ENCODE measurements around the gene TAT.

DNA sequence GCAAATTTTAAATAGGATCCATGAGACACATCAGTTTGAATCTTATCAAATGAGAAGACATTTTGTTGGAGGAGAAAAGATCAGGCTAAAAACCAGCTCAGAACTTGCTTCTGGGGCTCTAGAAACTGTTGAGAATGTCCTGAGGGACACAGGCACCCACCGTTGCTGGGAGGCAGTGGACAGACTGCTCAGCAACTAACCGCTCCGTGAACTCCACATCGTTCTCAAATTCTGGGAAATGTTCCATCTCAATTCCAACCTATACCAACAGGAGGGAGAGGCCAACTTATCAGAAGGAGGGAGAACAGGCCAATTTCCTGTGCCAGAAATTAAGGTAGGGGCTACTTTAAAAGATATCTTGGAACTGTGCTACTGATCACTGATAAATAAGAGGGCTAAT is 8.3 kb downstream of the TAT start:
- TF ChIP-seq, protein P1, sequence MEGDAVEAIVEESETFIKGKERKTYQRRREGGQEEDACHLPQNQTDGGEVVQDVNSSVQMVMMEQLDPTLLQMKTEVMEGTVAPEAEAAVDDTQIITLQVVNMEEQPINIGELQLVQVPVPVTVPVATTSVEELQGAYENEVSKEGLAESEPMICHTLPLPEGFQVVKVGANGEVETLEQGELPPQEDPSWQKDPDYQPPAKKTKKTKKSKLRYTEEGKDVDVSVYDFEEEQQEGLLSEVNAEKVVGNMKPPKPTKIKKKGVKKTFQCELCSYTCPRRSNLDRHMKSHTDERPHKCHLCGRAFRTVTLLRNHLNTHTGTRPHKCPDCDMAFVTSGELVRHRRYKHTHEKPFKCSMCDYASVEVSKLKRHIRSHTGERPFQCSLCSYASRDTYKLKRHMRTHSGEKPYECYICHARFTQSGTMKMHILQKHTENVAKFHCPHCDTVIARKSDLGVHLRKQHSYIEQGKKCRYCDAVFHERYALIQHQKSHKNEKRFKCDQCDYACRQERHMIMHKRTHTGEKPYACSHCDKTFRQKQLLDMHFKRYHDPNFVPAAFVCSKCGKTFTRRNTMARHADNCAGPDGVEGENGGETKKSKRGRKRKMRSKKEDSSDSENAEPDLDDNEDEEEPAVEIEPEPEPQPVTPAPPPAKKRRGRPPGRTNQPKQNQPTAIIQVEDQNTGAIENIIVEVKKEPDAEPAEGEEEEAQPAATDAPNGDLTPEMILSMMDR (IDR thresholded peaks at IDR 0.05) = no peak
- TF ChIP-seq POLR2A (IDR thresholded peaks at IDR 0.05) = no peak
